GM12875 (cell line): ENCODE results near the gene PEBP1.

Experiments used
- H3K4me3 ChIP-seq: one replicate; pipeline ENCODE4 v1.5.1; 2011; ENCODE audit warnings: low read depth, low read length, control low read depth
- CTCF ChIP-seq: IDR thresholded peaks from 2 replicates; pipeline ENCODE4 v1.5.1; 2011; ENCODE audit warnings: low read depth, mild to moderate bottlenecking, control low read depth, inconsistent platforms, low read length, moderate library complexity, borderline replicate concordance; ENCODE audit not compliant: insufficient read depth

Gene PEBP1

GRCh38 chr12:118190266-118190665 is 54.3 kb downstream of the PEBP1 start:
- TF ChIP-seq CTCF, result no peak
- no peak overlapping the region for H3K4me3 ChIP-seq

- no peak for TF ChIP-seq CTCF
- H3K4me3 ChIP-seq, result no peak overlapping the region
Measured at GRCh38 chr12:118193477-118193876, 57.6 kb downstream of the PEBP1 start.

GRCh38 chr12:118193958-118194357 is 58.0 kb downstream of the PEBP1 start:
- no peak for TF ChIP-seq CTCF
- no peak overlapping the region for H3K4me3 ChIP-seq
